GM12875 (cell line): ENCODE results near the gene ZKSCAN5.

Experiments
- H3K4me3 ChIP-seq: one replicate; pipeline ENCODE4 v1.5.1; 2011; ENCODE audit warnings: low read depth, low read length, control low read depth
- TF ChIP-seq, protein P1 (sequence below): IDR thresholded peaks from 2 replicates; pipeline ENCODE4 v1.5.1; 2011; ENCODE audit warnings: low read depth, mild to moderate bottlenecking, control low read depth, inconsistent platforms, low read length, moderate library complexity, borderline replicate concordance; ENCODE audit not compliant: insufficient read depth

ZKSCAN5 gene

DNA sequence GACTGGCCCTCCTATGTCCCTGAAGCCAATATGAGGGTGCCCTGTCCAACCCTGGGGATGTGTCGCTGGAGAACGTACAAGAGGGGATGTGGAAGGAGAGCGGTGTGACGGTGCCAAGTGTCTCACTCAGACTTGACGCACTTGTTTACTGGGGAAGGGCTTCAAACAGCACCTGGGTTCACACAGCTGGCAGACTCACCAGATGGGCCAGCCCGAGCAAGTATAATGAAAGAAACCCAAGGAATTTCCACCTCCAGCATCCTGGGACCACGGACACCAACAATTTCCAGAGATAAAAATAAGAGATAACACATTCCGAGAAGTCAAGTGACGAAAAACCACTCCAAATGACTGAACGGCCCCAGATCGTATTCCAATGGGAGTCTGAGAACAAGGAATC, 43.8 kb upstream of the ZKSCAN5 start:
- H3K4me3 ChIP-seq: no peak overlapping the region
- TF ChIP-seq, protein P1, sequence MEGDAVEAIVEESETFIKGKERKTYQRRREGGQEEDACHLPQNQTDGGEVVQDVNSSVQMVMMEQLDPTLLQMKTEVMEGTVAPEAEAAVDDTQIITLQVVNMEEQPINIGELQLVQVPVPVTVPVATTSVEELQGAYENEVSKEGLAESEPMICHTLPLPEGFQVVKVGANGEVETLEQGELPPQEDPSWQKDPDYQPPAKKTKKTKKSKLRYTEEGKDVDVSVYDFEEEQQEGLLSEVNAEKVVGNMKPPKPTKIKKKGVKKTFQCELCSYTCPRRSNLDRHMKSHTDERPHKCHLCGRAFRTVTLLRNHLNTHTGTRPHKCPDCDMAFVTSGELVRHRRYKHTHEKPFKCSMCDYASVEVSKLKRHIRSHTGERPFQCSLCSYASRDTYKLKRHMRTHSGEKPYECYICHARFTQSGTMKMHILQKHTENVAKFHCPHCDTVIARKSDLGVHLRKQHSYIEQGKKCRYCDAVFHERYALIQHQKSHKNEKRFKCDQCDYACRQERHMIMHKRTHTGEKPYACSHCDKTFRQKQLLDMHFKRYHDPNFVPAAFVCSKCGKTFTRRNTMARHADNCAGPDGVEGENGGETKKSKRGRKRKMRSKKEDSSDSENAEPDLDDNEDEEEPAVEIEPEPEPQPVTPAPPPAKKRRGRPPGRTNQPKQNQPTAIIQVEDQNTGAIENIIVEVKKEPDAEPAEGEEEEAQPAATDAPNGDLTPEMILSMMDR: no peak

- TF ChIP-seq, protein P1: no peak
Measured at GRCh38 chr7:99461221-99461620, 43.2 kb upstream of the ZKSCAN5 start.

GRCh38 chr7:99465421-99465768, 39.1 kb upstream of the ZKSCAN5 start:
- TF ChIP-seq, protein P1: no peak
- peak overlapping the region; percentile 94 for H3K4me3 ChIP-seq

More at GRCh38 chr7:99461221-99461620, 43.2 kb upstream of the ZKSCAN5 start:
- no peak overlapping the region for H3K4me3 ChIP-seq

DNA sequence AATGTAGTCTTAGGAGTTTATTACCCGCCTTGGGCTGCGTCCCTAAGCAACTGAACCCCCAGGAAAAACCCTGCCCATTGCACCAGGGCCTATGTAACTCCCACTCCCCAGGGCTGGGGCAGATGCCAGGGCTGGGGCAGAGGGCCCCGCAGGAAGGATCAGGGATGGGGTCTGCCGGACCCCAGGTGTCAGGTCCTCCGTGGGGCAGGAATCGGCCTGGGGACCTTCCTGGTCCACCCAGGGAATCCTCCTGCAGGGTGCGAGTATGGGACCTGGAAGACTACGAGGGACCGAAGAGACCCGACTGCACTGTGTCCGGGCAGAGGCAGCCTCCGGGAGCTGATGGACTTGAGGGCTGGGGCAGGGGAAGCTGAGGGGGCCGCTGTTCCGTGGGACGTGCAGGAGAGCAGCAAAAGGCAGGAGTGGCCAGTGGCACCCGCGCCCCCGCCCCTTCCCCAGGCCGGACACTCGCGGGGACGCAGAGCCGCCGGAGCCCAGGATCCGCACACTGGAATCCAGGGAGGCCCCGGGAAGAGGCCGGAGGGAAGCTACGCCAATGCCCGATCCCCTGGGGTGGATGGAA, 36.0 kb upstream of the ZKSCAN5 start:
- H3K4me3 ChIP-seq: no peak overlapping the region
- TF ChIP-seq, protein P1: no peak

DNA sequence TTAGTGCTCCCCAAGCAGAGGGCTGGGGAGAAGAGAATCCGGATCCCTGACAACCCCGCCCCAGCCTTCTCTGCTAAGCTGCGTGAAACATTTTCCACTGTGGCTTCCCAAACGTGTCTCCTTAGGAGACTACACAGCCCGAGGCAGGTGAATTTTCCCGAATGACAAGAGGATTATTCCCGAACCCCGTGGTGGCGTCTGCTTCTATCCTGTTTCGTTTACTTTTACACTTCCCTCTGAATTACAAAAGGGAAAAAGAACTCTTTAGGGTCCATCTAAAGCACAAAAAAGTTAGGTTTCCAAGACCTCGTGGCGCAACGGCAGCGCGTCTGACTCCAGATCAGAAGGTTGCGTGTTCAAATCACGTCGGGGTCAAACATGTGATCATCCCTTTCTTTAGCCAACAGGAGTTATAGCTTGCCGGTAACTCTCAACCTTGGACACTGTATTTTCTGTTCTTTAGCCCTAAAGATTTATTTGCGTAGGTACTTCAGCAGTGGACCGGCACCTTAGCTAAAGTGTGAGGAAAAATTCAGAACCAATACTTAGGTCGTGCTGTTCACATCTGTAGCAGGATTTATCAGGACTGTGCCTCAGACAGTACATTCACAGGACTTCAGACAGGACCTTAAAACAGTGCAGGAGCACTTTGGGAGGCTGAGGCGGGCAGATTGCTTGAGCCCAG, 34.9 kb upstream of the ZKSCAN5 start:
- TF ChIP-seq, protein P1: no peak
- no peak overlapping the region for H3K4me3 ChIP-seq

DNA sequence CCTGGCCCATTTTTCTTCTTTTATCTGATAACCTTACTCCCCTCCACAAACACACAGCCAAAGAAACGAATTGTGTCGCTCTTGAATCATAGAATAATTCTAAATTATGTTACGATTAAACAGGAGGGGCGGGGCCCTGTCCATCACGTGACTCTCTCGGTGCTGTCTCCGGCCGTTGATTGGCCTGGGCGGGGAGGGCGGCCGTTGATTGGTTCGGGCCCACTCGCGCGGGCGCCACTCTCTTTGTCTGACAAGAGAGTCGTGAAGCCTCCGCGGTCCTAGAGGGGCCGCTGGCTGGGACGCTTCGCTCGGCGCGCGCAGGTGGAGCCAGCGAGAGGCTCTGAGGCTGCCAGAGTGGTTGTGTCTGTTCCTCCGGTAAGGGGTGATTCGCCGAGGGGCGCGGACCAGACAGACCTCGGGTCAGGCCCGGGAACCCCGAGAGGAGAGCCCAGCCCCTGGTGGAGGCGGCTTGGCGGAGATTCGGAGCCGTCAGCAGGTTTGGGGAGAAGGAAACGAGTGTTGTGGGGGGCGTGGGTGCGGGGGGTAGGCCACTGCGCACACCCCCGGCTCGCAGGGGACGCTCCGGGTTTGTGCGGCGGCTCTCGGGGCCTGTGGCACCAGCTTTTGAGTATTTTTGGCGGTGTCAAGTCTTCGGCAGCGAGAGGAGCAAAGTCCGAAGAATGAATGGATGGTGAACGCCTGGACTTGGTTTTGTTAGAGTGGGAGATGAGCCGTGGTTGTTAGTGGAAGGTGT, 31.7 kb upstream of the ZKSCAN5 start, which contains the start of gene ZNF789:
Gene ZNF789, plus strand, starts transcription at position 330 of the 754 bp plus-strand sequence. CDS start 3,567 bp downstream, outside the sequence.
- H3K4me3 ChIP-seq: peak within 1 kb of the TSS; percentile 95
- TF ChIP-seq, protein P1: no peak
